GM21737 (cell line): ENCODE measurements around the gene RNFT2.

ENCODE experiments used
- ATAC-seq: cut with Tn5 transposase; IDR thresholded peaks from one replicate; pipeline ENCODE4 v1.9.1; 2021; ENCODE audit warnings: mild to moderate bottlenecking, moderate library complexity; ENCODE audit not compliant: unreplicated experiment

Gene RNFT2

GRCh38 chr12:116710370-116711150 lies 27.6 kb upstream of the RNFT2 start:
- ATAC-seq = no peak

- ATAC-seq = no peak
Measured at GRCh38 chr12:116712458-116713303, 25.4 kb upstream of the RNFT2 start.

- ATAC-seq = no peak
Measured at GRCh38 chr12:116713527-116713926, 24.6 kb upstream of the RNFT2 start.

- no peak for ATAC-seq
Measured at GRCh38 chr12:116714175-116714574, 23.9 kb upstream of the RNFT2 start.

DNA sequence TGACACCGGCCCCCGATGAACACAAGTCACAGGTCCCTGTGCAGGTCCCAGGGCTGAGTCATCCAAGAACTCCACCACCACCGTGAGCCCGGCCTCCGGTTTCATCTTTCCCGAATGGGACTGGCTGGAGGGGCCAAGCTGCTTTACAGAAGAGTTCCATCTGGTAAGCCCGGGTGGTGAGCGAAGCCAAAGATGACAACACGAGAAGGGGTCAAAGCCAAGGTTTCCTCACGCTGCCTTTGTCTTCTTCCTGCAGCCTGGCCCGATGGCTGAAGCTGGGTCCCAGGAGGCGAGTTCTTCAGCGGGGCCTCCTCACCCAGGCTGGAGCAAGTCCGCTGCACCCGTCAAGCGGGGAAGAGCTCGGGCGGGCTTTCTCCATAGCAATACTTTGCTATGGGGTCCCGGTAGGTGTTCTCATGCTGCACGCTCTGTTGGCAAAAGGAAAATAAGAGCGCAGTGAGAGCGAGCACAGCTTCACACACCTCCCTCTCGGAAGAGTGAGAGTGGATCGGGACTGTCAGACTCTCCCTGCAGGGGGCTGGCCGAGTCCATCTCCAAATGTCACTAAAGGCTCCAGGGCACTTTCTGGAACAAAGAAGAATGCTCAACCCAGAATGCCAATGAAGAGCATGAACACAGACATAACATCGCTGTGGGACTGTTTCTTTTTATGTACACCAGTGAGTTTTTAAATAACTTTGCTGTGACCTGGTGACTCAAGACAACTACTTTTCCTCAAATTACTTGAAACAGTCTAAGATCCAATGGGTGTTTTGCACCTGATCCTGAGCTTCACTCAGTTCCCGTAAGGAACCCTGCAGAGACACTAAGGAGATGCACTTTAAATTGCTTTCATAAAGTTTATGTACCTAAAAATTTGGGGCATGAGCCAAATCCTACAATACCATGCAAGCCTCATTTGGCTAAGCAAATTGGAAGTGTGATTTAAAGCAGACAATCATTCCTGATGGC lies 20.4 kb upstream of the RNFT2 start:
- no peak for ATAC-seq

DNA sequence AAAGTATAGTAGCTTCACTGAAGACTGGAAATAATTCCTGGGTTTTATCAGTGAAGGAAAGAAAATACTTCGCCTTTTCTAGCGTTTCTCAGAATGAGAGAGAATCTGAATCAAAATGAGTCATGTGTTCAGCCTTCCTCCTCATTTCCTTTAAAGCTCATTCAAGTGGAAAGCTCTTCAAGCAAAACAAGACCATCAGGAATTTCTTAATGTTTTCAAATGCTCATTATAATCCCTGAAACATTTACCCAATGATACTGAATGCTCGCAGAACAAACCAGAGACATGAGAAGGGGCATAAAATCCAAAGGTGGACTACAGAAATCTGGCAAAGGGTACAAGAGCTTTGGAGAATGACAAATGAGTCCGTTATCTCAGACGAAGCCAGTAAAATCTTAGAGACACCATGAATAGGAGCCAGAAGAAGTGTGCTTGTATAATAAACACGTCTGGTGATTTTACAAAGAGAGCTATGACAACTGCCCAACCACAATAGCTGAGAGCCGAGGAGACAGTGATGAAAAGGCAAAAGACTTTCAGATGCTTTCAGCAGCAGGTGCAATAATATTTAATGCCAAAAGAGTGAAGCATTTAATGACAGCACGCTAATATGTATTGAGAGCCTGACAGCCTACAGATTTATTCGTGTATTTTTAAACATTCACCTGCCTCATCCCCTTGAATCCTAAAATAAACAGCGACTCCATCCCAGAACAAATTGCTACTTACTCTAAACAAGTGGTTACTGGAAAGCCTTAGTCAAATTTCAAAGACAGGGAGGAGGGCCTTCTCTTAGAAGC lies 19.3 kb upstream of the RNFT2 start:
- ATAC-seq = no peak

DNA sequence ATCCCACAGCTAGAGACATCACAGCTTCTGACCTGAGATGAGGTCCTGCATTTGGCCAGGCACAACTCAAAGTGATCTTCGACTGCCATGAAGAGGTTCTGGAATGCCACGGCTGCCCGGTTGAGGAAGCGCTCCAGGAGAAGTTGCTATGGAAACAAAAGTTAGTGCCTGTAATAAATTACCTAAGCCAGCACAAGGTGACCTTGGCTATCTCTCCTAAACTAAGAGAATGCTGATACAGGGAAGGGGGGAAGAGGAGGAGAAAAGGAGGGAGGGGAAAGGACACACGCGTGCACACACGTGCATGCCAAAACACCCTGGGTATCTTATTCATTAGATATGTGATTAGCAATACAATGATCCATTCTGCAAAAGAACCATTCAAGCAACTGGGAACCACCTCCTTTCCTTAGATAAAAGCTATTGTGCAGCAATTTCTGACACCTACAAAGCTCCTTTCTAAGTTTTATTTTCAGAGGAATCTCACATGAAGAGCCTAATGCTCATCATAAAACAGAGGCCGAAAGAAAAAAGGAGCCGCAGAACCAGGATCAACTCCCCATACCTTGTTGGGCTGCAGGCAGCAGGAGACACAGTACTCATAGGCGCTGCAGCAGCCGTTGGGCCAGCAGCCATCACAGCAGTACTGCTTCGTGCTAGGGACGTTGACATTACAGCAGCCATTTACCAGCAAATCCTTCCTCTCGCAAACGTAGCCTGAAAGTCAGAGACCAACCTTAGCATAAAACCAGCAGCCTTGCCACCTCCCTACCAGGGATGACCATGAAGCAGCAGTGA lies 18.2 kb upstream of the RNFT2 start:
- ATAC-seq = no peak

- no peak for ATAC-seq
Measured at GRCh38 chr12:116722245-116722644, 15.9 kb upstream of the RNFT2 start.

DNA sequence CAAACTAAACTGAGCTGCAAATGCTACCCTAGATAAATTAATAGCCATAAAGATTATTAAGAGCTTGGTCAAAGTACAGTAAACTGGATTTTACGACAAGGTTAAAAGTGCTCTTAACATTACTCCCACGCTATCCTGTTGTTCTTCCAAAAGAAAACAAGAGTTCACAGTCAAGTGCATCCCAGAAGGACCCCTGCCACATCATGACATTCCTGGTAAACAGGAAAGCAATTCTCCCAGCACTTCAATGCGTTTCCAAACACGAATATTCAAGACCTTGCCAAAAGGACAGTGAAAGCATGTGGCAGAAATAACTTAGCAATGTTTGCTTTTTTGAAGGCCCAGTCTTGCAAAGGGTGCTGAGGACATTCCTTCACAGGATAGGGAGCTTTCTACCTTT lies 11.4 kb upstream of the RNFT2 start:
- ATAC-seq = no peak

DNA sequence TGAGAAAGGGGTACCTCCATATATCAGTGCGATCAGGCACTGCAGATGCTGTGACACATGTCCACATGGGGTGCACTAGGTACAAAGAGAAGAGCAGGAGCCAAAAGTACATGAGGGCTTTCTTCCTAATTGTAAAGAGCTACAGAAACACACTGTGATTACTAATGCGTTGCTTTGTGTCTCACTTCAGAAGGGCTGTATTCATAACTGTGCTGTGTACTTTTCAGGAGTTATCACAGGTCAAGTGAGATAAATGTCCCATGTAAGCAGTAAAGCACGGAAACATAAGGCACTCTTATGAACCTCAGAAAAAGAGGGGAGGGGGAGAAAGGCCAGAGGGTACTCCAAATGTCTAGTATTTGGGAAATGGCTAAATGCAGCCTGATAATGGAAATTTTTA lies 10.9 kb upstream of the RNFT2 start:
- ATAC-seq = no peak

DNA sequence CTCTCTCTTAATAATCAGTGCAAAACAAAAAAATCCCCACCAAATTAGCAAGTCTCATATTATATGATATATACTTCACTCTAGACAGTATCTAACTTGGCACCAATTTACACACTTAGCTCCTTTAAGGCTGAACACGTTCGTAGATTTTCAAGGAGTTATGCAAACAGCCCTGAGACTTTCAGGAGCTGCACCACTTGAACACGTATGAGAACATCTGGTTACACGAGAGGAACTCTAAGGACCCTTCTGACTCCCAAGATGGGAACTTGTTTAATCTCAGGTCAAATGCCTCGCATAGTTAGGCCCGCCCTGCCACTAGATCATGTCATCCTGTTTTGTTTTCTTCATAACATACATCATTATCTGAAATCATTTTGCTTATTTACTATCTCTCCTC lies 10.2 kb upstream of the RNFT2 start:
- no peak for ATAC-seq

- no peak for ATAC-seq
Measured at GRCh38 chr12:116731801-116732200, 6.3 kb upstream of the RNFT2 start.

DNA sequence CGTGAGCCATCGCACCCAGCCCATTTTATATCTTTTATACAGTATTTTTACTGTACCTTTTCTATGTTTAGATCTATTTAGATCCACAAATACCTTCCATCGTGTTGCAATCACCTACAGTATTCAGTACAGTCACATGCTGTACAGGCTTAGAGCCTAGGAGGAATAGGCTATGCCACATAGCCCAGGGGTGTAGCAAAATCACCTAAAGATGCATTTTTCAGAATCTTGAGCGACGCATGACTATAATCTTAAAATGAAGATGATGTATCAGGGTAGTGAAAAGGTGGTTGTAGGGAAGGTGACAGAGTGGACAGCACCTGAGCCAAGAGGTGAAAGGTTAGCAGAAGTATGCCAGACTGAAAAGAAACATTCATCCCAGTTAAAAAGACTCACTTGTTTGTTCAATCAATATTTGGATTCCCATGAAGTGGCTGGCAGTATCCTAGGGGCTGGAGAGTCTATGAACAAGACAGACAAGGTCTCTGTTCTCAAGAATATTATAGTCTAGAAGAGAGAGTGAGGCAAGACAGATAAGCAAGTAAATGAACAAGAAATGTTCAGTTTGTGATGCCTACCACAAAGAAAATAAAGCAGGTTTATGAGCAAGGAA lies 3.9 kb upstream of the RNFT2 start:
- no peak for ATAC-seq

GRCh38 chr12:116735084-116735483 lies 3.0 kb upstream of the RNFT2 start:
- ATAC-seq = no peak

DNA sequence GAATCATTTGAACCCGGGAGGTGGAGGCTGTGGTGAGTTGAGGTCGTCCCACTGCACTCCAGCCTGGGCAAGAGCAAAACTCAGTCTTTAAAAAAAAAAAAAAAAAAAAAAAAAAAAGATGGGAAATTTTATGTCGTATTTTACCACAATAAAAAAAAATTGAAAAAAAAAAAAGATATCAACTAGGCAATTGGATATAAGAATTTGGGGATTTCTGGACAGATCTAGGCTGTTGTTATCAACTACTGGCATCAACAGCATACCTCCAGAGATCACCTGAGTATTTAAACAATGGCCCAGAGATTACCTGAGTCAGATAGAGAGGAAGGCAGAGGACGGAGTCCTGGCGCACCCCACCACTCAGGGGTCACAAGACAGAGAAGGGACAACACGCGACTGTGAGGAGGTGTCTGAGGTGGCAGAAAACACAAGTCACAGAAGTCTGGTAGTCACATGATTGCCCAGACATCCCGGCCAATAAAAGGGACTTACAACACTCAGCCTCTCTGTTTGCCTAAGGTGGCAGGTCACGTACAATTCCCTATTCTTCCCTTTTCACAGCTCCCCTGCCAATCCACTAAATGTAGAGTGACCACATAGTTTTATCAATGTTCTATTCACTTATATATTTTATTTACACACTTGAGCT lies 2.0 kb upstream of the RNFT2 start:
- ATAC-seq = no peak

DNA sequence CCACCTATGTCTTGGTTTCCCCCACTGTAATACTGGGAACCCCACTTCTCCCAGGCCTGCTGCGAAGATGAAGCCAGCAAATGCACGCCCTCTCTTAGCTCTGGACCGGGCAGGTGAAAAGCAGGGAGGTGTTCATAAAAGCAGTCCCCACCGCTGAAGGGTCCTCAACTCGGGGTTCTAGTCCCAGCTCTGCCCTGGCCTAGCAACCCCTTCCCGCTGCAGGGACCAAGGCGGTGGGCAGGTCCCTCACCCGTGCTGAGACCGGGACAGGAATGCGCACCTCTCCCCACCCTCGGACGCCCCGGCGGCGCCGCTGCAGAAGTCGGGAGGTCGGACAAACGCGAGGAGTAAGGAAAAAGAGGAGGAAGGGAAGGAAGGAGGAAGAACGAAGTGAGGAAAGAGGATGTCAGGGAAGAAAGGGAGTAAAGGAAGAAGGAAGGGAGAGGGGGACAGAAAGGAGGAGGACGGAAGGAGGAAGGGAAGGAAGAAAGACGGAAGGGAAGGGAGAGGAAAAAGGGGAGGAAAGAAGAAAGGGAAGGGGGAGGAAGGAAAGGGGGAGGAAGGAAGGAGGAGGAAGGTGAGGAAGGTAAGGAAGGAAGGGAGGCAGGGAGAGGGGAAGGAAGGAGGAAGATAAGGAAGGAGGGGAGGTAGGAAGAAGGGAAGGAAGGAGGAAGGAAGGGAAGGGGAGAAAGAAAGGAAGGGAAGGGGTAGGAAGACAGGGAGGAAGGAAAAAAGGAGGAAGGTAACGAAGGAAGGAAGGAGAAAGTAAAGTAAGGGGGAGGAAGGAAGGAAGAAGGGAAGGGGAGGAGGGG lies 947 bp upstream of the RNFT2 start:
- ATAC-seq = no peak

DNA sequence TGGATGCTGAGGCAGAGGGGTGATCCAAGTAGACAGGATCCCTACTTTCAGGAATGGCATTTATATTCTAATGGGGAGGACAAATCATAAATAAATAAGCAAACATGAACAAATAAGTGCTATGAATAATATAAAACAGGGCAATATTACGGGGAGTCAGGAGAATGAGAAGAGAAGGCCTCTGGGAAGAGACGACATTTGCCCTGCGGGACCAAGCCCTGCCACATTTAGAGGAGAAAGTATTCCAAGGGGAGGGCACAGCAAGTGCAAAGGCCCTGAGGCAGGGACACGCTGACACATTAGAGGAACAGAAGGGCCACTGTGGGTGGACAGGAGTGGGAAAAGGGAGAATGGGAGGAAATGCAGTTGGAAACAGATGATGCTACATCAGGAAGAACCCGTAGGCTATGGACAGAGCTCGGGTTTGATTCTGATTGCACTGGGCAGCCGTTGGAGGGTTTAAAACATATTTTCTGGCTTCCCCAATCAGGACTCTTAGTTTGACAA lies 1.3 kb downstream of the RNFT2 start:
- no peak for ATAC-seq
